ENCODE measurements around the gene USP28. TPM values are rescaled to one million over a fixed set of nuclear protein-coding genes. Genes with fewer than 3 reads are reported as not detected.

USP28 gene
- polyA plus RNA-seq, 2 of the 4 experiments (the other 2 are of a cell fraction): 15.4 to 31.3 TPM

- H3K4me2 ChIP-seq: no peak overlapping the region
- H3K4me1 ChIP-seq: peaks cover 13% of the 10 kb centered on the region; the same call in 2 of the 3 replicates
- DNase-seq (ENCODE audit: low read depth in 1 of 2, low spot score in 1 of 2) (no peak), FAIRE-seq (no peak), ATAC-seq (no peak)
- H3K4me3 ChIP-seq: no peak overlapping the region
- H3K9me3 ChIP-seq: no peaks in the 10 kb centered on the region
- ChIA-PET CTCF (no interaction called here), POLR2A (no interaction called here)
- 84% methylated on average over 5 of the region's 5 CpGs for WGBS (ENCODE audit: missing lambda C conversion rate)
- H3K27ac ChIP-seq: no peak overlapping the region
- no peak for TF ChIP-seq ZSCAN20 (CRISPR knock-in tag; IDR thresholded peaks at IDR 0.05)
- TF ChIP-seq CHD2 (IDR thresholded peaks at IDR 0.05; ENCODE audit: low read length, partially characterized antibody): no peak
- no peak for TF ChIP-seq RFX5 (IDR thresholded peaks at IDR 0.05)
- TF ChIP-seq MAX (IDR thresholded peaks at IDR 0.05): no peak
- no peak for TF ChIP-seq PHF8 (IDR thresholded peaks at IDR 0.05; ENCODE audit: borderline replicate concordance, low read depth)
- TF ChIP-seq CEBPB (IDR thresholded peaks at IDR 0.05): no peak
- no peak for TF ChIP-seq CHD4 (IDR thresholded peaks at IDR 0.05; ENCODE audit: borderline replicate concordance)
- no peak for TF ChIP-seq E2F6 (IDR thresholded peaks at IDR 0.05; ENCODE audit: borderline replicate concordance, low read depth)
- TF ChIP-seq HOXB13 (CRISPR knock-in tag; IDR thresholded peaks at IDR 0.05; ENCODE audit: low read depth): no peak
- no peak for TF ChIP-seq ZC3H11A (IDR thresholded peaks at IDR 0.05)
- no peak for TF ChIP-seq GATA3 (IDR thresholded peaks at IDR 0.05; ENCODE audit: borderline replicate concordance)
- no peak for TF ChIP-seq MAFK (IDR thresholded peaks at IDR 0.05; ENCODE audit: partially characterized antibody)
- no peak for TF ChIP-seq RCOR1 (IDR thresholded peaks at IDR 0.05; ENCODE audit: low read depth, low read length)
- TF ChIP-seq HOXB5 (CRISPR knock-in tag; IDR thresholded peaks at IDR 0.05): no peak
- TF ChIP-seq KDM5A (IDR thresholded peaks at IDR 0.05): no peak
These were observed 18.2 kb downstream of the USP28 start for GRCh38 chr11:113856966-113857759.

GRCh38 chr11:113855803-113856202, 19.6 kb downstream of the USP28 start:
- H3K27ac ChIP-seq: no peak overlapping the region
- peaks cover 8% of the 10 kb centered on the region; the same call in 2 of the 3 replicates for H3K4me1 ChIP-seq
- no peaks in the 10 kb centered on the region for H3K9me3 ChIP-seq
- ChIA-PET CTCF (no interaction called here), POLR2A (no interaction called here)
- no peak overlapping the region for H3K4me2 ChIP-seq
- no peak for DNase-seq (ENCODE audit: low read depth in 1 of 2, low spot score in 1 of 2)
- TF ChIP-seq ZC3H11A (IDR thresholded peaks at IDR 0.05): no peak
- no peak for TF ChIP-seq E2F6 (IDR thresholded peaks at IDR 0.05; ENCODE audit: borderline replicate concordance, low read depth)
- no peak for TF ChIP-seq JUN (IDR thresholded peaks at IDR 0.05)
- TF ChIP-seq GATA3 (IDR thresholded peaks at IDR 0.05; ENCODE audit: borderline replicate concordance): no peak
- no peak overlapping the region for H3K4me3 ChIP-seq
- 93% methylated on average over 6 of the region's 6 CpGs for WGBS (ENCODE audit: missing lambda C conversion rate)
- no peak for ATAC-seq
- FAIRE-seq: no peak

- no peaks in the 10 kb centered on the region for H3K4me1 ChIP-seq
- whole genome bisulfite sequencing (ENCODE audit: missing lambda C conversion rate): 90% methylated on average over 5 of the region's 5 CpGs
- no peak overlapping the region for H3K4me2 ChIP-seq
- H3K9me3 ChIP-seq: no peaks in the 10 kb centered on the region
- ATAC-seq (no peak), DNase-seq (ENCODE audit: low read depth in 1 of 2, low spot score in 1 of 2) (no peak), FAIRE-seq (no peak)
- no peak overlapping the region for H3K27ac ChIP-seq
- no peak overlapping the region for H3K4me3 ChIP-seq
- ChIA-PET CTCF (interaction anchor here (1.0 kb wide), 1 partner anchor 457 kb away, joined by 3 read pairs; no protein-coding TSS in a partner anchor), POLR2A (no interaction called here)
- TF ChIP-seq REST (IDR thresholded peaks at IDR 0.05): no peak
These were observed 25.2 kb downstream of the USP28 start for GRCh38 chr11:113850188-113850587.

Measured in A549 (cell line).